ENCODE results near the gene BRSK1.

Gene BRSK1

GRCh38 chr19:55353356-55353802 lies 69.6 kb downstream of the BRSK1 start:
- DNase-seq (ENCODE audit: low read depth) = no peak

GRCh38 chr19:55353803-55354697 lies 70.3 kb downstream of the BRSK1 start:
- no peak for DNase-seq (ENCODE audit: low read depth)

GRCh38 chr19:55354698-55355212 lies 71.0 kb downstream of the BRSK1 start, which contains the start of gene COX6B2:
Gene COX6B2 (minus strand): TSS chr19:55354719. CDS start chr19:55354521, 198 bp downstream.
- no peak for DNase-seq (ENCODE audit: low read depth)

- no peak for DNase-seq (ENCODE audit: low read depth)
These were observed 71.5 kb downstream of the BRSK1 start for GRCh38 chr19:55355213-55355821.

- no peak for DNase-seq (ENCODE audit: low read depth)
These were observed 74.7 kb downstream of the BRSK1 start for GRCh38 chr19:55358493-55358892.

DNA sequence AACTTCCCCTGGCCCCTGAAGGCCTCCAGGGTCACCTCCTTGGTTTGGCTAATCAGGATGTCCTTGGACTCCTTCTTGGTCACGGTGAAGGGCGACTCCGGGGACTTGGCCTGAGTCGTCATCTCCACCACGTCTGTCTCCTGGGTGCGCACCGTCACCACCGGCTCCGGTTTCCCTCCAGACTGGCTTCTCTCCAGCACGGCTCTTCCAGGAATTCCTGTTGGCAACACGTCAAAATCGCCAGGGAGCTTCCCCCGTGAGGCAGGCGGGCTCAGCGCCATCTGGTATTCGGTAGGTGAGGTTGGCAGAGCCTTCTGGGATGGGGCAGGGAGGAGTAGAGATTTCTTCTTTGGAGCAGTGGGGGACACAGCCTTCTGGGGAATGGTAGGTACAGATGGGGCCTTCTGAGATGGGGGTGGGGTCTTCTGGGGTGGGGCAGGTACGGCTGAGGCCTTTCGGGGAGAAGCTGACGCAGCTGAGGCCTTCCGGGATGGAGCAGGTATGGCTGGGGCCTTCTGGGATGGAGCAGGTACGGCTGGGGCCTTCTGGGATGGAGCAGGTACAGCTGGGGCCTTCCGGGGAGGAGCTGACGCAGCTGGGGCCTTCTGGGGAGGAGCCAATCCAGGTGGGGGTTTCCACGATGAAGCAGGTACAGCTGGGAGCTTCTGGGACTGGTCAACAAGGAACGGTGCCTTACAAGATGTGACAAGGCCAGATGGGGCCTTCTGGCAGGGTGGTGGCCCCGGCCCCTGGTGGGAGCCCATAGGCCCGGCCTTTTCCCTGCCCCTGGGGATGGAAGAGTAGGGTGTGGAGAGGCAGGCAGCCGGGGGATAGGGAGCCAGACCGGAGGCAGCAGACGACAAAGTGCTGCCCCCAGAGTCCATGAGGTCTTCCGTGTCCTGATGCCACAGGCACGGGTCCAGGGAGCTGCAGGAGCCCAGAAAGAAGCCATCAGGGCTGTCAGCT lies 75.4 kb downstream of the BRSK1 start:
- no peak for DNase-seq (ENCODE audit: low read depth)

- no peak for DNase-seq (ENCODE audit: low read depth)
These were observed 77.1 kb downstream of the BRSK1 start for GRCh38 chr19:55360902-55361301.

All from non-pigmented ciliary epithelial cell (primary cell).